NT2/D1 (cell line): Measurements from ENCODE around the gene EML4.

Experiments
- SUZ12 ChIP-seq: IDR thresholded peaks from 2 replicates; pipeline ENCODE4 v1.6.1; 2011; ENCODE audit not compliant: insufficient read length, insufficient read depth; ENCODE audit errors: extremely low read depth
- YY1 ChIP-seq: IDR thresholded peaks from 2 replicates; pipeline ENCODE4 v1.6.1; 2011; ENCODE audit not compliant: insufficient read length, insufficient read depth
- ZNF274 ChIP-seq: IDR thresholded peaks from 2 replicates; pipeline ENCODE4 v1.6.1; 2011; ENCODE audit warnings: mild to moderate bottlenecking, low read depth, low read length

- TF ChIP-seq ZNF274 (no peak), YY1 (no peak), SUZ12 (no peak)
These were observed 203.5 kb downstream of the EML4 start for GRCh38 chr2:42372474-42373200.
